Measurements from ENCODE around the gene SKAP1.
"Not testable (repeated sequence)": the region's sequence is repeated elsewhere in the genome, so short reads cannot be mapped to it uniquely, and the experiment has no call there.

GRCh38 chr17:48207036-48207435, 223.0 kb downstream of the SKAP1 start:
- TF ChIP-seq CTCF (IDR thresholded peaks at IDR 0.05; ENCODE audit: insufficient read depth, low read length, poor library complexity, severe bottlenecking); EZH2phosphoT487 (conservative IDR thresholded peaks at IDR 0.05; ENCODE audit: low read length): not testable (repeated sequence)

All from SU-DHL-6 (cell line).